Activated T-helper 1 cell treated with anti-CD3 and anti-CD28 coated beads, Interleukin-12 subunit alpha, Interleukin-12 subunit beta, Interleukin-2, Interleukin-4 antibody, amounts not matched to agents 30 ng/mL and 10 ng/mL and 1 ng/mL, durations not matched to agents 14 hours and 24 hours and 36 hours (primary cell): ENCODE measurements around the gene F8. TPM values are rescaled to one million over a fixed set of nuclear protein-coding genes. Genes with fewer than 3 reads are reported as not detected.

Source experiments
- DNase-seq: peaks from one replicate; pipeline ENCODE4 v3.0.0; 2021; ENCODE audit warnings: low spot score
- H3K27ac Mint-ChIP-seq: one replicate; pipeline ENCODE4 v1.8.0; 2021; ENCODE audit warnings: mild to moderate bottlenecking, mixed read lengths
- H3K27me3 Mint-ChIP-seq: one replicate; pipeline ENCODE4 v1.8.0; 2022; ENCODE audit warnings: mild to moderate bottlenecking, moderate library complexity, mixed read lengths; ENCODE audit not compliant: insufficient read depth
- H3K36me3 Mint-ChIP-seq: one replicate; pipeline ENCODE4 v1.8.0; 2021; ENCODE audit warnings: low read depth, mixed read lengths
- H3K4me1 Mint-ChIP-seq: one replicate; pipeline ENCODE4 v1.8.0; 2021; ENCODE audit warnings: low read depth, mixed read lengths
- H3K4me3 Mint-ChIP-seq: one replicate; pipeline ENCODE4 v1.8.0; 2021; ENCODE audit warnings: mild to moderate bottlenecking, moderate library complexity, mixed read lengths
- H3K9me3 Mint-ChIP-seq: one replicate; pipeline ENCODE4 v1.8.0; 2021; ENCODE audit warnings: mixed read lengths
- intact Hi-C: fragments of 100-400 bp; cut with micrococcal nuclease; formaldehyde crosslinking; loops from one replicate; pipeline ENCODE4 v1.15.1; 2024
- total RNA-seq: library from RNA; stranded (reverse); gene quantifications from 2 replicates; pipeline ENCODE4 v1.2.3, GENCODE V29; 2022

F8 gene
- total RNA-seq, 1 donor from 2014 or later, result 2.9 TPM

GRCh38 chrX:155054255-155054654, 31.7 kb upstream of the F8 start:
- DNase-seq, result no peak
- peaks cover 41% of the 10 kb centered on the region for H3K4me1 Mint-ChIP-seq
- intact Hi-C loops, result no loop called here
- H3K4me3 Mint-ChIP-seq, result no peak overlapping the region
- no peak overlapping the region for H3K27ac Mint-ChIP-seq
- peaks cover 17% of the 10 kb centered on the region for H3K36me3 Mint-ChIP-seq
- H3K27me3 Mint-ChIP-seq, result no peaks in the 10 kb centered on the region
- H3K9me3 Mint-ChIP-seq, result no peaks in the 10 kb centered on the region

GRCh38 chrX:155053656-155054055, 31.1 kb upstream of the F8 start:
- Mint-ChIP-seq H3K4me1 (peaks cover 41% of the 10 kb centered on the region), H3K4me3 (no peak overlapping the region), H3K36me3 (peaks cover 20% of the 10 kb centered on the region), H3K27ac (peak overlapping the region; percentile 22), H3K9me3 (no peaks in the 10 kb centered on the region), H3K27me3 (no peaks in the 10 kb centered on the region)
- no peak for DNase-seq
- intact Hi-C loops, result no loop called here

- H3K9me3 Mint-ChIP-seq, result no peaks in the 10 kb centered on the region
- peaks cover 22% of the 10 kb centered on the region for H3K36me3 Mint-ChIP-seq
- peaks cover 37% of the 10 kb centered on the region for H3K4me1 Mint-ChIP-seq
- no peaks in the 10 kb centered on the region for H3K27me3 Mint-ChIP-seq
- H3K4me3 Mint-ChIP-seq, result no peak overlapping the region
- peak overlapping the region; percentile 22 for H3K27ac Mint-ChIP-seq
- DNase-seq, result no peak
- intact Hi-C loops, result no loop called here
Observed at GRCh38 chrX:155052738-155053498, 30.4 kb upstream of the F8 start.

- no peak overlapping the region for H3K27ac Mint-ChIP-seq
Observed at GRCh38 chrX:155048977-155049619, 26.6 kb upstream of the F8 start.

GRCh38 chrX:155046811-155047528, 24.4 kb upstream of the F8 start:
- intact Hi-C loops, result no loop called here
- peaks cover 5% of the 10 kb centered on the region for H3K4me1 Mint-ChIP-seq
- peaks cover 1% of the 10 kb centered on the region for H3K27me3 Mint-ChIP-seq
- no peaks in the 10 kb centered on the region for H3K9me3 Mint-ChIP-seq
- peaks cover 12% of the 10 kb centered on the region for H3K36me3 Mint-ChIP-seq
- H3K4me3 Mint-ChIP-seq, result no peak overlapping the region
- no peak overlapping the region for H3K27ac Mint-ChIP-seq
- DNase-seq, result no peak

More at GRCh38 chrX:155048977-155049619, 26.6 kb upstream of the F8 start:
- no peak overlapping the region for H3K4me3 Mint-ChIP-seq
- intact Hi-C loops, result no loop called here
- DNase-seq, result peak; percentile 13
- H3K36me3 Mint-ChIP-seq, result peaks cover 20% of the 10 kb centered on the region
- no peaks in the 10 kb centered on the region for H3K9me3 Mint-ChIP-seq
- peaks cover 1% of the 10 kb centered on the region for H3K27me3 Mint-ChIP-seq
- H3K4me1 Mint-ChIP-seq, result peaks cover 13% of the 10 kb centered on the region

- Mint-ChIP-seq H3K9me3 (no peaks in the 10 kb centered on the region), H3K36me3 (peaks cover 8% of the 10 kb centered on the region), H3K4me3 (no peak overlapping the region), H3K4me1 (peaks cover 5% of the 10 kb centered on the region), H3K27ac (no peak overlapping the region), H3K27me3 (peaks cover 1% of the 10 kb centered on the region)
- intact Hi-C loops, result no loop called here
- DNase-seq, result no peak
Observed at GRCh38 chrX:155046129-155046810, 23.7 kb upstream of the F8 start.

GRCh38 chrX:155035688-155036087, 13.2 kb upstream of the F8 start:
- Mint-ChIP-seq H3K36me3 (peaks cover 29% of the 10 kb centered on the region), H3K27ac (no peak overlapping the region), H3K27me3 (no peaks in the 10 kb centered on the region), H3K4me3 (no peak overlapping the region), H3K9me3 (no peaks in the 10 kb centered on the region), H3K4me1 (peaks cover 5% of the 10 kb centered on the region)
- intact Hi-C loops, result no loop called here
- no peak for DNase-seq

GRCh38 chrX:155031657-155032056, 9.1 kb upstream of the F8 start:
- Mint-ChIP-seq H3K4me1 (peaks cover 21% of the 10 kb centered on the region), H3K27ac (no peak overlapping the region), H3K36me3 (peaks cover 16% of the 10 kb centered on the region), H3K4me3 (no peak overlapping the region), H3K27me3 (no peaks in the 10 kb centered on the region), H3K9me3 (no peaks in the 10 kb centered on the region)
- intact Hi-C loops, result no loop called here
- DNase-seq, result no peak

GRCh38 chrX:155028877-155029291, 6.4 kb upstream of the F8 start:
- H3K36me3 Mint-ChIP-seq, result no peaks in the 10 kb centered on the region
- peaks cover 21% of the 10 kb centered on the region for H3K4me1 Mint-ChIP-seq
- no peak for DNase-seq
- H3K27me3 Mint-ChIP-seq, result peaks cover 3% of the 10 kb centered on the region
- peak overlapping the region; percentile 71 for H3K4me3 Mint-ChIP-seq
- H3K9me3 Mint-ChIP-seq, result no peaks in the 10 kb centered on the region
- peak overlapping the region; percentile 12 for H3K27ac Mint-ChIP-seq
- intact Hi-C loops, result loop anchor here (5.0 kb wide), 3 partner anchors 227 to 932 kb away; partner anchors contain the start of genes MECP2 and VAMP7

- no peaks in the 10 kb centered on the region for H3K36me3 Mint-ChIP-seq
- no peak for DNase-seq
- H3K4me3 Mint-ChIP-seq, result peak overlapping the region; percentile 89
- no peaks in the 10 kb centered on the region for H3K9me3 Mint-ChIP-seq
- peak overlapping the region; percentile 93 for H3K27ac Mint-ChIP-seq
- H3K4me1 Mint-ChIP-seq, result peaks cover 21% of the 10 kb centered on the region
- H3K27me3 Mint-ChIP-seq, result peaks cover 3% of the 10 kb centered on the region
- intact Hi-C loops, result loop anchor here (5.0 kb wide), 3 partner anchors 226 to 931 kb away; partner anchors contain the start of genes MECP2 and VAMP7
Observed at GRCh38 chrX:155028129-155028528, 5.6 kb upstream of the F8 start.

GRCh38 chrX:155027509-155028066, 5.1 kb upstream of the F8 start:
- Mint-ChIP-seq H3K4me3 (peak overlapping the region; percentile 89), H3K4me1 (peaks cover 21% of the 10 kb centered on the region), H3K36me3 (no peaks in the 10 kb centered on the region), H3K27me3 (peaks cover 3% of the 10 kb centered on the region), H3K27ac (peak overlapping the region; percentile 93), H3K9me3 (no peaks in the 10 kb centered on the region)
- DNase-seq, result peak; percentile 6
- intact Hi-C loops, result loop anchor here (1.0 to 5.0 kb wide), 7 partner anchors 30 to 930 kb away; partner anchors contain the start of genes BRCC3, CMC4, MECP2 and MTCP1
